A549 treated with DMSO at 1 μM for 4 hours (cell line): Measurements from ENCODE around the gene IDI1. TPM values are rescaled to one million over a fixed set of nuclear protein-coding genes. Genes with fewer than 3 reads are reported as not detected.

Source experiments
- total RNA-seq: library from RNA; stranded (reverse); fragments of 200-300 nt; extraction: Qiagen RNA extraction; gene quantifications from 5 replicates; pipeline ENCODE4 v1.2.3, GENCODE V29; 2022; ENCODE audit warnings: low read depth

Gene IDI1
- total RNA-seq, result 27.4 to 37.0 TPM (median 28.0 TPM) in 5 replicates

DNA sequence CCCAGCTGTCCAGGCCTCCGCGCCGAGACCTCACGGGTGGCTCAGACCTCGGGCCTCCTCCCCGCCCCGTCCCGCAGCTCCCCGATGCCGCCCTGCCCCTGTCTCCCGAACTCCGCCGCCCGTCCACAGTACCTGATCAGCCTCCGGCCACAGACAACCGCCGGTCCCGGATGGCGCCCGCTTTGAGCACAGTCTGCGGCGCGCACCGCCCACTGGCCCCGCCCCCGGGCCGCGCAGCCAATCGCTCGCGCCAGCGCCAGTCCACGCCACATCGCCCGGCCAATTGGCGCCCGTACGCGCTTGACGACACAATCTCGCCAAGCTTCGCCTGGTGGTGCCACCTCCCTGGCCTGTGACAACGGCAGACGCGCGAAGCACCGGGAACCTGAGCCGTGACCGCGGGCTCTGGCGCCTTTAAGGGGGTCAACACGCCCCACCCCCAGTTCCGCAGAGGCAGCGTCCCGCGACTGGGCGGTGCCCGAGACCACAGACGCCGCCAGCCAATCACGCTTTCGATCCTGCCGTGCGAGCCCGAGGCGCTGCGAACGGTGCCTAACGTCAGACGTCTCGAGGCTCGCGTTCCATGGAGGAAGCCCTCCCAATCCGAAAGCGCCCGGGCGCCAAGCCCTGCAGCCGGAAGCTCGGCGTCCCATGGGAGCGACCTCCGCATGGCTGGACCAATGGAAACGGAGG, at the start of gene IDI1:
TSS of gene IDI1 (minus strand) at position 388 of the 693 bp plus-strand sequence. CDS start at position 272, 116 bp downstream.

DNA sequence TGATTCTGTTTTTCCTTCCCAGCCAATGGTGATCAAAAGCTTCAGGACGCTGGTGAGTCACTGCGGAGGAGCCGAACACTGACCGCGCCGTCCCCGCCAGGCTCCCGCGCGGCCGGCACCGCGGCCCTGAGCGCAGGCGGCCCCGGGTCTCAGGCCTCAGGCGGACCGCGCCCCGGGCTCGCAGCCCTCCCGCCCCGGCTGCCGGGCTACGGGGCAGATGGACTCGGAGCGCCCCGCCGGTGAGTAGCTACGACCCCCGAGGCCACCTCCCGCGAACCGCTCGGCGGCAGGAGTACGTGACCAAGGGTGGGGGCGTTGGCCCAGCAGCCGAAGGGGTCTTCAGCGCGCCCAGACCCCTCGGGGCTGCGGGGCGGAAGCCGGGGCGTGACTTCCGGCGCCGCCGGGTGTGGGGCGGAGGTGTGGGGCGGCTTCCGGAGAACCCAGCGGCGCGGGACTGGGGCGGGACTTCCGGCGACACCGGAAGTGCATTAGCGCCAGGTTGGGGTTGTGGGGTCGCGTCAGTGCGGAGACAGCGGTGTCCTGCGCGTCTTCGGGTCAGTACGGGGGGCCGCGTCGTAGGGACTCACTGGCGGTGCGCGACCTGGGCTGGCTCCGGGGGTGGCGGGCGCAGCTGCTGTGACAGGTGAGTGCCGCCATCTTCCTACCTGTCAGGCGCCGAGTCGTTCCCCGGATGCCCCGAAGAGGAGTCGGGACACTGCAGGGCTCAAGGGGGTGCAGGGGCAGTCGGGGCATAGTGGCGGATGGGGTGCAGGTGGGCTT, 7.6 kb upstream of the IDI1 start, which contains the start of gene WDR37:
TSS of gene WDR37 (plus strand) at position 60 of the 780 bp plus-strand sequence. CDS start 15,771 bp downstream, outside the sequence.

DNA sequence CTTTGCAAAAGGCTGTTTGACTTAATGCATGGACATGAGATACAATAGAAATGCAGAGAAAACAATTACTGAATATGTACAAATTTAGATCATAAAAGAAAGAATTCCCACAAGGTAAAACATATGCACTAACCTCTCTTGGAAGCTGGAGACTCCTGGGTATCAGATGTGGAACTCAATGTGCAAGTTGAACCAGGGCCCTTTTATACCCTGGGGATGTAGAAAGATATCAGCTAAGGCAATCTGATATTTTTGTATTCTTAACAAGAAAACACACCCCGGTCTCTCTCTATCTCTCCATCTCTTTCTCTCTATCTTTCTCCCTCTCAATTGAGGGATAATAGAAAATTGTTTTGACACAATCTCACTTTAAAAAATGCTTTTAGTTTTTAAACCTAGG, 23.2 kb downstream of the IDI1 start, which contains the start of gene IDI2:
TSS of gene IDI2 (minus strand) at position 177 of the 400 bp plus-strand sequence. CDS start 1,136 bp downstream, outside the sequence.

Other genes starting within 250 kb of the IDI1 start
- 34.0 to 46.6 TPM (median 40.4 TPM) in 5 replicates for gene LARP4B, start 117.4 kb downstream of the IDI1 start, total RNA-seq
- 99.2 to 114 TPM (median 109 TPM) in 5 replicates for gene GTPBP4, start 60.7 kb downstream of the IDI1 start, total RNA-seq
- 0.06 to 0.17 TPM in 2 of 5 replicates, not detected in the others for gene IDI2, start 23.3 kb downstream of the IDI1 start, total RNA-seq
- gene WDR37, start 7.3 kb upstream of the IDI1 start, total RNA-seq, result 7.7 to 9.0 TPM (median 7.9 TPM) in 5 replicates